MM.1S (cell line): ENCODE data around the gene NAA80.

ENCODE experiments used
- DNase-seq: peaks from one replicate; pipeline ENCODE4 v3.0.0-alpha.2; 2015
- H2AFZ ChIP-seq: fragments of 300-600 bp; sonication (generic); 2 replicates; pipeline ENCODE4 v1.6.0; 2016; ENCODE audit warnings: antibody characterized with exemption, low read length
- H3F3A ChIP-seq: fragments of 300-600 bp; sonication (generic); 2 replicates; pipeline ENCODE4 v1.6.1; 2016; ENCODE audit warnings: mild to moderate bottlenecking, antibody characterized with exemption, low read length, moderate library complexity, mixed read lengths; ENCODE audit not compliant: insufficient read depth
- H3K27ac ChIP-seq: fragments of 300-600 bp; sonication (generic); 2 replicates; pipeline ENCODE4 v1.5.1; 2016; ENCODE audit warnings: mild to moderate bottlenecking, low read length
- H3K27me3 ChIP-seq: fragments of 300-600 bp; sonication (generic); replicated peaks from 2 replicates; pipeline ENCODE4 v1.6.0; 2016; ENCODE audit warnings: low read length; ENCODE audit not compliant: insufficient read depth
- H3K36me3 ChIP-seq: fragments of 300-600 bp; sonication (generic); replicated peaks from 2 replicates; pipeline ENCODE4 v1.6.1; 2016; ENCODE audit warnings: mild to moderate bottlenecking, low read length, mixed read lengths; ENCODE audit not compliant: insufficient read depth
- H3K4me1 ChIP-seq: fragments of 300-600 bp; sonication (generic); 2 replicates; pipeline ENCODE4 v1.6.1; 2016; ENCODE audit warnings: low read length, mixed read lengths
- H3K4me2 ChIP-seq: fragments of 300-600 bp; sonication (generic); 2 replicates; pipeline ENCODE4 v1.6.0; 2016; ENCODE audit warnings: low read depth, low read length
- H3K4me3 ChIP-seq: fragments of 300-600 bp; sonication (generic); 2 replicates; pipeline ENCODE4 v1.5.1; 2016; ENCODE audit warnings: low read length, mixed read lengths
- H3K79me2 ChIP-seq: fragments of 300-600 bp; sonication (generic); 2 replicates; pipeline ENCODE4 v1.6.1; 2016; ENCODE audit warnings: mixed run types, low read length, mixed read lengths
- H3K9ac ChIP-seq: fragments of 300-600 bp; sonication (generic); 2 replicates; pipeline ENCODE4 v1.6.1; 2016; ENCODE audit warnings: low read length, mixed read lengths
- H3K9me2 ChIP-seq: fragments of 300-600 bp; sonication (generic); replicated peaks from 2 replicates; pipeline ENCODE4 v1.6.1; 2016; ENCODE audit warnings: mild to moderate bottlenecking, low read length, mixed read lengths; ENCODE audit not compliant: insufficient read depth
- H3K9me3 ChIP-seq: fragments of 300-600 bp; sonication (generic); replicated peaks from 2 replicates; pipeline ENCODE4 v1.6.1; 2016; ENCODE audit warnings: mild to moderate bottlenecking, low read length, mixed read lengths; ENCODE audit not compliant: insufficient read depth
- H4K20me1 ChIP-seq: fragments of 300-600 bp; sonication (generic); 2 replicates; pipeline ENCODE4 v1.6.1; 2016; ENCODE audit warnings: mild to moderate bottlenecking, low read length, moderate library complexity, mixed read lengths; ENCODE audit not compliant: insufficient read depth
- CTCF ChIP-seq: fragments of 300-600 bp; sonication (generic); IDR thresholded peaks from 2 replicates; pipeline ENCODE4 v1.5.1; 2016; ENCODE audit warnings: antibody characterized with exemption, low read length, mixed read lengths
- EZH2 ChIP-seq: fragments of 300-600 bp; sonication (generic); optimal IDR thresholded peaks from 2 replicates; pipeline ENCODE3; 2017; ENCODE audit warnings: low read depth, mild to moderate bottlenecking, antibody characterized with exemption, low read length, mixed read lengths
- EZH2phosphoT487 ChIP-seq: fragments of 300-600 bp; sonication (generic); IDR thresholded peaks from 2 replicates; pipeline ENCODE4 v1.6.1; 2018; ENCODE audit warnings: antibody characterized with exemption, low read length

Gene NAA80

GRCh38 chr3:50260027-50260941 is 38.9 kb downstream of the NAA80 start:
- Histone ChIP-seq H3F3A (0 out of 2 replicates have a peak, but pooled peaks cover 6% of the 10 kb centered on the region), H3K27me3 (peaks cover 2% of the 10 kb centered on the region; the same call in 1 of the 2 replicates), H2AFZ (peak overlapping the region; percentile 93), H3K9me3 (no peaks in the 10 kb centered on the region), H3K9me2 (no peaks in the 10 kb centered on the region), H3K79me2 (no peaks in the 10 kb centered on the region), H3K4me1 (peaks cover 6% of the 10 kb centered on the region; the same call in 1 of the 2 replicates), H3K27ac (no peak overlapping the region), H3K4me3 (peak overlapping the region; percentile 76), H3K36me3 (peaks cover 8% of the 10 kb centered on the region), H3K9ac (peak overlapping the region; percentile 83), H4K20me1 (no peaks in the 10 kb centered on the region), H3K4me2 (peak overlapping the region; percentile 99)
- DNase-seq, result peak; percentile 87
- peak; percentile 91 for TF ChIP-seq CTCF
- TF ChIP-seq EZH2, result no peak

GRCh38 chr3:50259432-50260026 is 39.7 kb downstream of the NAA80 start:
- DNase-seq, result no peak
- H3K4me1 ChIP-seq, result peaks cover 6% of the 10 kb centered on the region; the same call in 1 of the 2 replicates
- H3K4me2 ChIP-seq, result peak overlapping the region; percentile 99
- no peaks in the 10 kb centered on the region for H4K20me1 ChIP-seq
- 0 out of 2 replicates have a peak, but pooled peaks cover 6% of the 10 kb centered on the region for H3F3A ChIP-seq
- H3K9me3 ChIP-seq, result no peaks in the 10 kb centered on the region
- TF ChIP-seq CTCF (no peak), EZH2phosphoT487 (no peak), EZH2 (no peak)
- H2AFZ ChIP-seq, result 0 out of 2 replicates have a peak overlapping the region, but pooled peaks have one; percentile 22
- peaks cover 8% of the 10 kb centered on the region for H3K36me3 ChIP-seq
- H3K9ac ChIP-seq, result peak overlapping the region; percentile 7; the same call in 1 of the 2 replicates
- no peaks in the 10 kb centered on the region for H3K9me2 ChIP-seq
- no peaks in the 10 kb centered on the region for H3K79me2 ChIP-seq
- H3K27me3 ChIP-seq, result no peaks in the 10 kb centered on the region
- H3K4me3 ChIP-seq, result peak overlapping the region; percentile 76; the same call in 1 of the 2 replicates
- H3K27ac ChIP-seq, result no peak overlapping the region

- no peaks in the 10 kb centered on the region for H3K9me3 ChIP-seq
- H3K9me2 ChIP-seq, result no peaks in the 10 kb centered on the region
- H3K79me2 ChIP-seq, result no peaks in the 10 kb centered on the region
- no peak overlapping the region for H3K9ac ChIP-seq
- no peak overlapping the region for H3K4me2 ChIP-seq
- H3K4me3 ChIP-seq, result no peak overlapping the region
- peaks cover 8% of the 10 kb centered on the region for H3K36me3 ChIP-seq
- no peak for DNase-seq
- TF ChIP-seq CTCF (no peak), EZH2phosphoT487 (no peak), EZH2 (no peak)
- peaks cover 6% of the 10 kb centered on the region; the same call in 1 of the 2 replicates for H3K4me1 ChIP-seq
- no peak overlapping the region for H3K27ac ChIP-seq
- no peaks in the 10 kb centered on the region for H3K27me3 ChIP-seq
- no peaks in the 10 kb centered on the region for H4K20me1 ChIP-seq
- no peak overlapping the region for H2AFZ ChIP-seq
- H3F3A ChIP-seq, result 0 out of 2 replicates have a peak, but pooled peaks cover 6% of the 10 kb centered on the region
These were observed 40.2 kb downstream of the NAA80 start for GRCh38 chr3:50258979-50259378.
